ENCODE results near the gene DNAJC27.

The DNAJC27 gene

DNA sequence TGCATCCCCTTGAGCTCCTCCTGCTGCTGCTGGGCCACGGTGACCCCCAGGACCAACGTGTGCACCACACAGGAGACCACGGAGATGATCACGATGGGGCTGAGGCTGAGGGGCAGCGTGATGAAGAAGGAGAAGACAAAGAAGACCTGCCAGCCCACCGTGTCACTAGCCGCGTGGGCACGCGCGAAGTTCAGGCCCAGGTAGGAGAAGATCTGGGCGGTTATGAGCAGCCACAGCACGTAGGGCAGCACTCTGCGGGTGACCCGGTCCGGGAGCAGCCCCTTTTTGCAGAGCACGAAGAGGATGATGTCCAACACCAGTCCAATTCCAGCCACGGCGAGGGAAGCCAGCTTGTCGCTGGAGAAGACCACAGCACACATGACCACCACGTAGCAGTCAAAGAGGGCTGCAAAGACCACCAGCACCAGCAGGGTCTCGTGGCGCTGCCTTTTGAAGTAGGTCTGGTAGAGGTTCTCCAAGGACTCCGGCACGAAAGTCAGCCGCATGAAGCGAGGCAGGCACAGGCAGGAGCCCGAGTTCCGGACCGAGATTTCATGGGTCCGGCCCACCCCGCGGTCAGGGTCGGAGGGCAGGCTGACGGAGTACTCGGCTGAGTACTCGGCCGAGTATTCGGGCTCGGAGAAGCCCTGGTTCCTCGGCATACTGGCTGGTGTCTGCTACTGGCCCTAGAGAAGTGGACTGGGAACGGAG is 53.3 kb downstream of the DNAJC27 start:
- Histone ChIP-seq H2AFZ (ENCODE audit: low read length) (no peak overlapping the region), H3F3A (ENCODE audit: low read depth) (no peaks in the 10 kb centered on the region), H3K4me1 (ENCODE audit: insufficient read depth, low read length, poor library complexity, severe bottlenecking) (peaks cover 41% of the 10 kb centered on the region), H3K4me3 (ENCODE audit: low read length, poor library complexity, severe bottlenecking) (peak overlapping the region; percentile 92), H3K27me3 (ENCODE audit: insufficient read depth, low read length, poor library complexity, severe bottlenecking) (no peaks in the 10 kb centered on the region), H3K9ac (ENCODE audit: low read depth, low read length, poor library complexity, severe bottlenecking) (peak overlapping the region; percentile 74), H3K36me3 (ENCODE audit: insufficient read depth, low read length) (no peaks in the 10 kb centered on the region), H4K20me1 (ENCODE audit: insufficient read depth, low read length, poor library complexity, severe bottlenecking) (peaks cover 52% of the 10 kb centered on the region), H3K9me3 (ENCODE audit: insufficient read depth, low read depth, low read length) (no peaks in the 10 kb centered on the region), H3K79me2 (ENCODE audit: insufficient read depth, low read length) (peaks cover 60% of the 10 kb centered on the region), H3K9me2 (replicated peaks; ENCODE audit: low read depth, low read length) (no peaks in the 10 kb centered on the region), H3K4me2 (ENCODE audit: low read depth, low read length, poor library complexity, severe bottlenecking) (peak overlapping the region; percentile 79)
- TF ChIP-seq, protein P1, sequence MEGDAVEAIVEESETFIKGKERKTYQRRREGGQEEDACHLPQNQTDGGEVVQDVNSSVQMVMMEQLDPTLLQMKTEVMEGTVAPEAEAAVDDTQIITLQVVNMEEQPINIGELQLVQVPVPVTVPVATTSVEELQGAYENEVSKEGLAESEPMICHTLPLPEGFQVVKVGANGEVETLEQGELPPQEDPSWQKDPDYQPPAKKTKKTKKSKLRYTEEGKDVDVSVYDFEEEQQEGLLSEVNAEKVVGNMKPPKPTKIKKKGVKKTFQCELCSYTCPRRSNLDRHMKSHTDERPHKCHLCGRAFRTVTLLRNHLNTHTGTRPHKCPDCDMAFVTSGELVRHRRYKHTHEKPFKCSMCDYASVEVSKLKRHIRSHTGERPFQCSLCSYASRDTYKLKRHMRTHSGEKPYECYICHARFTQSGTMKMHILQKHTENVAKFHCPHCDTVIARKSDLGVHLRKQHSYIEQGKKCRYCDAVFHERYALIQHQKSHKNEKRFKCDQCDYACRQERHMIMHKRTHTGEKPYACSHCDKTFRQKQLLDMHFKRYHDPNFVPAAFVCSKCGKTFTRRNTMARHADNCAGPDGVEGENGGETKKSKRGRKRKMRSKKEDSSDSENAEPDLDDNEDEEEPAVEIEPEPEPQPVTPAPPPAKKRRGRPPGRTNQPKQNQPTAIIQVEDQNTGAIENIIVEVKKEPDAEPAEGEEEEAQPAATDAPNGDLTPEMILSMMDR (conservative IDR thresholded peaks at IDR 0.05; ENCODE audit: low read length) = no peak
- TF ChIP-seq EZH2phosphoT487 (IDR thresholded peaks at IDR 0.05; ENCODE audit: borderline replicate concordance) = no peak

DNA sequence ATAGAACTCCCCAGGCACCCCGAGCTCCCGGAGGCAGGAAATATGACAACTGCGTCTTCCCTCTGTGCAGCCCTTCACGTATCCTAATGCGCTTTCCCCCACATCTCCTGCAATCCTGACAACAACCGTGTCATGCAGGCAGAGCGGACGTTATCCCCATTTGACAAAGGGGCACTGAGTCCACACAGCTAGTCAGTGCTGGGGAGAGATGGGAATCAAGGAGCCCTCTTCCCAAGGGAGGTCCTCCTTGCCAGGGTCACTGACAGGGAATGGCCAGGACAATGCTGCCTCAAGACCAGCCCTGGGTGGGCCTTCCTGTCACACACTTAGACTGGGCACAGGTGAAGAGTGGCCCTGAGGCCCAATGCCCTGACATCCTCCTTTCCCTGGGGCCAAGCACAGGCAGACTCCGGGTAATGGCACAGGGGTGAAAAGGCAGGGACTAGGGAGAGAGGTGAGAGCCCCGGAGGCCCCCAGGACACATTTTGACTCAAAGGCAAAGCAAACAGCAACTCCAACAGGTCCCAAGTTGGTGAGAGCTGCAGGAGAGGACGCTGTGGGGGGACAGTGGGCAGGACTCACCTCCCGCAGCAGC is 53.9 kb downstream of the DNAJC27 start:
- Histone ChIP-seq H3K4me2 (ENCODE audit: low read depth, low read length, poor library complexity, severe bottlenecking) (peak overlapping the region; percentile 79), H3F3A (ENCODE audit: low read depth) (no peaks in the 10 kb centered on the region), H3K4me3 (ENCODE audit: low read length, poor library complexity, severe bottlenecking) (peak overlapping the region; percentile 92), H3K9me3 (ENCODE audit: insufficient read depth, low read depth, low read length) (no peaks in the 10 kb centered on the region), H3K4me1 (ENCODE audit: insufficient read depth, low read length, poor library complexity, severe bottlenecking) (peaks cover 47% of the 10 kb centered on the region), H3K36me3 (ENCODE audit: insufficient read depth, low read length) (no peaks in the 10 kb centered on the region), H3K9me2 (replicated peaks; ENCODE audit: low read depth, low read length) (no peaks in the 10 kb centered on the region), H3K79me2 (ENCODE audit: insufficient read depth, low read length) (peaks cover 67% of the 10 kb centered on the region), H3K9ac (ENCODE audit: low read depth, low read length, poor library complexity, severe bottlenecking) (peak overlapping the region; percentile 74), H2AFZ (ENCODE audit: low read length) (no peak overlapping the region), H4K20me1 (ENCODE audit: insufficient read depth, low read length, poor library complexity, severe bottlenecking) (peaks cover 57% of the 10 kb centered on the region), H3K27me3 (ENCODE audit: insufficient read depth, low read length, poor library complexity, severe bottlenecking) (no peaks in the 10 kb centered on the region)
- no peak for TF ChIP-seq EZH2phosphoT487 (IDR thresholded peaks at IDR 0.05; ENCODE audit: borderline replicate concordance)
- TF ChIP-seq, protein P1 (conservative IDR thresholded peaks at IDR 0.05; ENCODE audit: low read length) = no peak

GRCh38 chr2:24917086-24917485 is 54.7 kb downstream of the DNAJC27 start:
- H3K27me3 ChIP-seq (ENCODE audit: insufficient read depth, low read length, poor library complexity, severe bottlenecking) = no peaks in the 10 kb centered on the region
- no peak for TF ChIP-seq EZH2phosphoT487 (IDR thresholded peaks at IDR 0.05; ENCODE audit: borderline replicate concordance)
- TF ChIP-seq, protein P1 (conservative IDR thresholded peaks at IDR 0.05; ENCODE audit: low read length) = no peak
- no peaks in the 10 kb centered on the region for H3K9me2 ChIP-seq (replicated peaks; ENCODE audit: low read depth, low read length)
- no peaks in the 10 kb centered on the region for H3K9me3 ChIP-seq (ENCODE audit: insufficient read depth, low read depth, low read length)
- H2AFZ ChIP-seq (ENCODE audit: low read length) = no peak overlapping the region
- no peaks in the 10 kb centered on the region for H3F3A ChIP-seq (ENCODE audit: low read depth)
- H3K4me3 ChIP-seq (ENCODE audit: low read length, poor library complexity, severe bottlenecking) = peak overlapping the region; percentile 92
- H3K36me3 ChIP-seq (ENCODE audit: insufficient read depth, low read length) = no peaks in the 10 kb centered on the region
- peak overlapping the region; percentile 74 for H3K9ac ChIP-seq (ENCODE audit: low read depth, low read length, poor library complexity, severe bottlenecking)
- peaks cover 50% of the 10 kb centered on the region for H3K4me1 ChIP-seq (ENCODE audit: insufficient read depth, low read length, poor library complexity, severe bottlenecking)
- H3K4me2 ChIP-seq (ENCODE audit: low read depth, low read length, poor library complexity, severe bottlenecking) = peak overlapping the region; percentile 79
- H4K20me1 ChIP-seq (ENCODE audit: insufficient read depth, low read length, poor library complexity, severe bottlenecking) = peaks cover 57% of the 10 kb centered on the region
- peaks cover 74% of the 10 kb centered on the region for H3K79me2 ChIP-seq (ENCODE audit: insufficient read depth, low read length)
